GM12801 (cell line): ENCODE results near the gene COA1.

Experiments
- TF ChIP-seq, protein P1 (sequence below): IDR thresholded peaks from one replicate; pipeline ENCODE4 v1.5.1; 2011; ENCODE audit warnings: control low read depth; ENCODE audit not compliant: insufficient read length; ENCODE audit errors: extremely low read depth

The COA1 gene

DNA sequence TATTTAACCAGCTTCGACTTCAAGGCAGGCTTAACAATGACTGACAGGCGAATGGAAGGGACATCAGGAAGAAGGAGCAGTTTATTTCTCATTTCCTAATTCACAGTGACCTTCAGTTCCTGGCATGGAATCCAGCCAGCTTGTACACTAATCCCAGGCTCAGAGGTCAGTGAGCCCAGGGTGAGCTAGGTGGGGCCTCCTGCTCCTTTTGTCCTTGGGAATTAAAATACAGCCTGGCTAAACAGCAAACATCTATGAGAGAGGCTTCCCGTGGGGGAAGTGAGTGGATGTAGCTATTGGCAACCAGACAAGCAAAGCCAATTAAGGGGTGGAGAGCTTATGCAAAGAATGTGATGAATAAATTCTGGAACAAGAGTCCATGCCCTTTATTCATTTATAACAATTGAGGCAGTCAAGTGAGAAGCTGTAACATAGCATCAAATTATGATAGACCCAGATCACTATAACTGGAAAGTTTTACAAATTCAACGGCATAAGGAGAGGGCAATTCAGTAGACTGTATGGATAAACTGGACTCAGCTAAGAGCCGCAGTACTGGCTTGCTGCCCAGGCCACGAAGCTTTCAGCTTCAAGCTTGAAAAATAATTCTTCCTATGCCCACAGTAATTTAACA lies 89.3 kb downstream of the COA1 start:
- TF ChIP-seq, protein P1, sequence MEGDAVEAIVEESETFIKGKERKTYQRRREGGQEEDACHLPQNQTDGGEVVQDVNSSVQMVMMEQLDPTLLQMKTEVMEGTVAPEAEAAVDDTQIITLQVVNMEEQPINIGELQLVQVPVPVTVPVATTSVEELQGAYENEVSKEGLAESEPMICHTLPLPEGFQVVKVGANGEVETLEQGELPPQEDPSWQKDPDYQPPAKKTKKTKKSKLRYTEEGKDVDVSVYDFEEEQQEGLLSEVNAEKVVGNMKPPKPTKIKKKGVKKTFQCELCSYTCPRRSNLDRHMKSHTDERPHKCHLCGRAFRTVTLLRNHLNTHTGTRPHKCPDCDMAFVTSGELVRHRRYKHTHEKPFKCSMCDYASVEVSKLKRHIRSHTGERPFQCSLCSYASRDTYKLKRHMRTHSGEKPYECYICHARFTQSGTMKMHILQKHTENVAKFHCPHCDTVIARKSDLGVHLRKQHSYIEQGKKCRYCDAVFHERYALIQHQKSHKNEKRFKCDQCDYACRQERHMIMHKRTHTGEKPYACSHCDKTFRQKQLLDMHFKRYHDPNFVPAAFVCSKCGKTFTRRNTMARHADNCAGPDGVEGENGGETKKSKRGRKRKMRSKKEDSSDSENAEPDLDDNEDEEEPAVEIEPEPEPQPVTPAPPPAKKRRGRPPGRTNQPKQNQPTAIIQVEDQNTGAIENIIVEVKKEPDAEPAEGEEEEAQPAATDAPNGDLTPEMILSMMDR: no peak

- TF ChIP-seq, protein P1: no peak
Measured at GRCh38 chr7:43637114-43637806, 92.1 kb downstream of the COA1 start.

DNA sequence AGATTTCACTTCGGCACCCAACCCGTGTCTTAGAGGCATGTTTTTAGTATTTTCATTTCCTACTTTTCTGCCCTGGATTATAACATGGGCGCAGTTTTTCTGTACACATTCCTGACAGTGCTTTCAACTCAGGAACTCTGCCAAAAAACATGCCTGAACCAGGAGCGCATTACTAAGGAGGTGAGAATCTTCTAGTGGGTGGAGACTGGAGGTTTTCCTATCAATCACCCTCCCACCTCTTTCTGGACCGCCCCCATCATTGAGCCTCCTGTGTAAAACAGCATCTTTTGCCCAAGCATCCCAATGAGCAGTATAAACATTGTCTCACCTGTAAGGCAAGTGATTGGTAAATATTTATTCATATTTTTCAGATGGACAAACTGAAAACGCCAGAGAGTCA lies 93.2 kb downstream of the COA1 start:
- TF ChIP-seq, protein P1: no peak

DNA sequence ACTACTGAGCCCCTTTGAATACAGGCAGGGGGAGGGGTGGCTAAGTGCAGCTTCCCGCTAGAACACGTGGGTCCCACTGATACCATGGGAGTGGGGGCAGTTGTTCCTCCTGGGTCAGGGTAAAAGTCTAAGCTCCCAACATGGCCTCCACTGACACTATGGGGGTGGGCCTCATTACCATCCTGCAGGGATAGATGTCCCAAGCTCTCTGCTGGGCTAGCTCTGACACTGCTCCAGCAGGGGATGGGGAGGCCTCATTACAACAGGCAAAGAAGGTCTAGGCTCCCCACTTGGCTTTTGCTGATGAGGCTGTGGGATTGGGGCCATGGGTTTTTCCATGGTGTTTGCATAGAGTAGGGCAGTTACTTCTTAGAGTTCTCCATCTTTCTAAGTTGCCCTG lies 94.9 kb downstream of the COA1 start:
- TF ChIP-seq, protein P1: no peak

- TF ChIP-seq, protein P1: no peak
Measured at GRCh38 chr7:43632746-43633145, 96.6 kb downstream of the COA1 start.

DNA sequence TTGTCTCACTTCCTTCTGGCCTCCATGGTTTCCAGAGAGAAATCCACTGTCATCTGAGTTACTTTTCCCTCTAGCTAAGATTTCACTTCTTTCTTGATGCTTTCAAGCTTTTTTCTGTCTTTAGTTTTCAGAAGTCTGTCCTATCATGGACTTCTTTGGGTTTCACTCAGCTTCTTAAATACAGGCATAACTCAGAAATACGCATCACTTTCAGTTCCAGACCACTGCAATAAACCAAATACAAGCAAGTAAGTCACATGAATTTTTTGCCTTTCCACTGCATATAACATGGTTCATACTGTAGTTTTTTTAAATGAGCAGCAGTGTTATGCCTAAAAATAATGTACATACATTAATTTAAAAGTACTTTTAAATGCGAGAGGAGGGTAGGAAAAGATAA lies 97.8 kb downstream of the COA1 start:
- TF ChIP-seq, protein P1: no peak

DNA sequence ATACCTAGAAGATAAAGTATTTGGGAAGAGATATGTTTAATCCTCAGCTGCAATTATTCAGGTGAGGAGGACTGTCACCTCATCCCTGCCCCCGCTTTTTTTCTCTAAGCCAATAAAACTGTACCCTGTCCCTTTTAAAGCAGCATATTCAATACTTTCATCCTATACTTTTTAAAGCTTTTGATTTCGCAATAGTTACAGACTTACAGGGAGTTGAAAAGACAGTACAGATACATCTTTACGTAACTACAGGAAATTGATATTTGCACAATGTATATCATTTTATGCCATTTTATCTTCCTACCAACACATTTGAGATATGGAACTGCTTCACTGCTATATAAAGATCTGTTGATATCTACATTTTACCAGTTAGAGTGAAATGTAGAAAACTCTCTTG lies 98.8 kb downstream of the COA1 start:
- TF ChIP-seq, protein P1: no peak
